Left lung (tissue), 10 donors: ENCODE data around the gene NME7. TPM values are rescaled to one million over a fixed set of nuclear protein-coding genes. Genes with fewer than 3 reads are reported as not detected.

ENCODE experiments used
- ATAC-seq: fragments of 200-7000 bp; cut with Tn5 transposase; one replicate; pipeline ENCODE4 v1.9.1; 2020; ENCODE audit warnings: moderate library complexity
- DNase-seq, 4 donors: peaks; one replicate each; pipeline ENCODE4 v3.0.0-alpha.2; 2013 to 2020
- H3K27ac ChIP-seq, 2 donors: fragments of 200-600 bp; sonication (generic) in 1 of 2; one replicate each; pipeline versions ENCODE4 v1.5.0 to v1.8.0; 2020 to 2021
- H3K27me3 ChIP-seq, 2 donors: fragments of 200-600 bp; sonication (generic) in 1 of 2; one replicate each; pipeline versions ENCODE4 v1.5.0 to v1.8.0; 2020 to 2021
- H3K36me3 ChIP-seq, 2 donors: fragments of 200-600 bp; sonication (generic) in 1 of 2; one replicate each; pipeline versions ENCODE4 v1.5.0 to v1.8.0; 2020 to 2021
- H3K4me1 ChIP-seq, 2 donors: fragments of 200-600 bp; one replicate each; pipeline ENCODE4 v1.8.0; 2021
- H3K4me3 ChIP-seq, 2 donors: fragments of 200-600 bp; sonication (generic) in 1 of 2; one replicate each; pipeline versions ENCODE4 v1.5.0 to v1.8.0; 2020 to 2021; ENCODE audit warnings: mild to moderate bottlenecking in 1 of 2
- H3K9me3 ChIP-seq, 2 donors: fragments of 200-600 bp; sonication (generic) in 1 of 2; one replicate each; pipeline versions ENCODE4 v1.5.0 to v1.8.0; 2020 to 2021
- intact Hi-C, 2 donors: fragments of 100-400 bp; cut with DNase I; formaldehyde crosslinking; loops; one replicate each; pipeline versions ENCODE4 v1.11.2 to v1.14.2; 2022
- polyA plus RNA-seq, 6 donors: library from polyadenylated mRNA; unstranded; fragments of 120-200 nt; gene quantifications; one replicate each; pipeline ENCODE4 v1.2.1, GENCODE V29; 2013; ENCODE audit not compliant: insufficient read length in 6 of 6
- total RNA-seq, 2 donors: library from RNA; stranded (reverse); fragmentation: NEBNext Ultra II Directional; extraction: Animal tissue kit (Norgen Biotek cat#: 25700); gene quantifications; one replicate each; pipeline ENCODE4 v1.2.1, GENCODE V29; 2021
- TF ChIP-seq, protein P1 (sequence below), 2 donors: fragments of 200-600 bp; sonication (generic) in 1 of 2; IDR thresholded peaks; one replicate each; pipeline versions ENCODE4 v1.5.0 to v1.8.0; 2021; ENCODE audit warnings: antibody characterized with exemption in 2 of 2
- donor health status: DM: no; HTN: yes; CAD: no.
- donor health status: DM: no; HTN: no; CAD: no.

NME7 gene
- total and polyA plus RNA-seq, 8 donors: 13.6 to 77.6 (median 59.3) TPM

- no peaks in the 10 kb centered on the region for H3K36me3 ChIP-seq
- H3K4me3 ChIP-seq: no peak overlapping the region
- intact Hi-C loops: no loop called here
- TF ChIP-seq, protein P1, sequence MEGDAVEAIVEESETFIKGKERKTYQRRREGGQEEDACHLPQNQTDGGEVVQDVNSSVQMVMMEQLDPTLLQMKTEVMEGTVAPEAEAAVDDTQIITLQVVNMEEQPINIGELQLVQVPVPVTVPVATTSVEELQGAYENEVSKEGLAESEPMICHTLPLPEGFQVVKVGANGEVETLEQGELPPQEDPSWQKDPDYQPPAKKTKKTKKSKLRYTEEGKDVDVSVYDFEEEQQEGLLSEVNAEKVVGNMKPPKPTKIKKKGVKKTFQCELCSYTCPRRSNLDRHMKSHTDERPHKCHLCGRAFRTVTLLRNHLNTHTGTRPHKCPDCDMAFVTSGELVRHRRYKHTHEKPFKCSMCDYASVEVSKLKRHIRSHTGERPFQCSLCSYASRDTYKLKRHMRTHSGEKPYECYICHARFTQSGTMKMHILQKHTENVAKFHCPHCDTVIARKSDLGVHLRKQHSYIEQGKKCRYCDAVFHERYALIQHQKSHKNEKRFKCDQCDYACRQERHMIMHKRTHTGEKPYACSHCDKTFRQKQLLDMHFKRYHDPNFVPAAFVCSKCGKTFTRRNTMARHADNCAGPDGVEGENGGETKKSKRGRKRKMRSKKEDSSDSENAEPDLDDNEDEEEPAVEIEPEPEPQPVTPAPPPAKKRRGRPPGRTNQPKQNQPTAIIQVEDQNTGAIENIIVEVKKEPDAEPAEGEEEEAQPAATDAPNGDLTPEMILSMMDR (IDR thresholded peaks at IDR 0.05): no peak
- ATAC-seq: no peak
- no peaks in the 10 kb centered on the region for H3K27me3 ChIP-seq
- H3K27ac ChIP-seq: no peak overlapping the region
- no peaks in the 10 kb centered on the region for H3K9me3 ChIP-seq
- no peak for DNase-seq
- no peaks in the 10 kb centered on the region for H3K4me1 ChIP-seq
Measured at GRCh38 chr1:169305948-169306347, 61.6 kb downstream of the NME7 start.

DNA sequence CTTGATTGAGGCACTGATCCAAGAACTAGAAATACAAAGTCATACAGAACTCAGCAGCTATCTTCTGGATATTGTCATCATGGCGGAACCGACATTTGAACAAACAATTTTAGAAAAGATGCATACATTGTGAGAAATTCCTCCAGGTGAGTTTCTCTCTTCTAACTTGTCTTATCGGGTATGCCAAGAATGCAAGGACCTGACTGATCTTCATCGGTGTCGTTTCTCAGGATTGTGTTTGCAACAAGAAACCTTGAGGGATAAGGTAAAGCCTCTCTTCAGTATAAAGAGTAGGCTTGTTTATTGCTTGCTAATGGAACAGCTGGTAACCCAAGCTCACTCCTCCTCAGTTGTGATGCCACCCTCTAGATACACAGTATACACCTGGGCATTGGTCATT lies 62.2 kb downstream of the NME7 start:
- no peaks in the 10 kb centered on the region for H3K4me1 ChIP-seq
- DNase-seq: no peak
- no peaks in the 10 kb centered on the region for H3K9me3 ChIP-seq
- ATAC-seq: no peak
- TF ChIP-seq, protein P1 (IDR thresholded peaks at IDR 0.05): no peak
- H3K27ac ChIP-seq: no peak overlapping the region
- H3K27me3 ChIP-seq: no peaks in the 10 kb centered on the region
- no peaks in the 10 kb centered on the region for H3K36me3 ChIP-seq
- H3K4me3 ChIP-seq: no peak overlapping the region
- intact Hi-C loops: no loop called here

GRCh38 chr1:169300854-169301253 lies 66.7 kb downstream of the NME7 start:
- ATAC-seq (no peak), DNase-seq (no peak)
- H3K27ac ChIP-seq: no peak overlapping the region
- no peak overlapping the region for H3K4me3 ChIP-seq
- no peaks in the 10 kb centered on the region for H3K9me3 ChIP-seq
- H3K36me3 ChIP-seq: no peaks in the 10 kb centered on the region
- H3K27me3 ChIP-seq: no peaks in the 10 kb centered on the region
- intact Hi-C loops: no loop called here
- TF ChIP-seq, protein P1 (IDR thresholded peaks at IDR 0.05): no peak
- H3K4me1 ChIP-seq: no peaks in the 10 kb centered on the region

GRCh38 chr1:169298441-169298840 lies 69.2 kb downstream of the NME7 start:
- no peaks in the 10 kb centered on the region for H3K9me3 ChIP-seq
- no peak overlapping the region for H3K27ac ChIP-seq
- no peaks in the 10 kb centered on the region for H3K27me3 ChIP-seq
- ATAC-seq: no peak
- TF ChIP-seq, protein P1 (IDR thresholded peaks at IDR 0.05): no peak
- DNase-seq: no peak
- no peaks in the 10 kb centered on the region for H3K4me1 ChIP-seq
- no peak overlapping the region for H3K4me3 ChIP-seq
- no peaks in the 10 kb centered on the region for H3K36me3 ChIP-seq
- intact Hi-C loops: no loop called here

DNA sequence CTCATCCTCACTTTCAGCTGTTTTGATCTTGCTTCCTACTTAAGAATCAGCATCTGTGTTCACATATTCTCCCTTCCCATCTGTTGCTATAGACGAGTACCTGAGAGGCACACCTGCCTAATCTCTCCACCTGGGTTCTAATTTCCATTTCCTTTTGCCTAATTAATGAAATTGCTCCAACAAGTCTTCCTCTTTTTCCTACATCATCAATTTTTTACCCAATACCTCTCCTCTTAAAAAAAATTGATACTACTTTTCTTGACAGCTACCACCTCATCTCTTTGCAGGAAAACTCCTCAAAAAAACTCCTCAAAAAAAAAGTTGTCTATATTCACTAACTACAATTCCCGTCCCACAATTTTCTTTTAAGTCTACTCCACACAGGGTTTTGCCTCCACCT lies 71.8 kb downstream of the NME7 start:
- Histone ChIP-seq H3K27ac (no peak overlapping the region), H3K27me3 (no peaks in the 10 kb centered on the region), H3K4me3 (no peak overlapping the region), H3K36me3 (no peaks in the 10 kb centered on the region), H3K9me3 (no peaks in the 10 kb centered on the region), H3K4me1 (no peaks in the 10 kb centered on the region)
- ATAC-seq (no peak), DNase-seq (no peak)
- TF ChIP-seq, protein P1 (IDR thresholded peaks at IDR 0.05): no peak
- intact Hi-C loops: no loop called here
